Natural killer cell treated with Interleukin-12 subunit alpha and Interleukin-12 subunit beta and Interleukin-15 and Interleukin-18, amount 100 ng/mL, for 72 hours (primary cell): ENCODE data around the gene STN1. TPM values are rescaled to one million over a fixed set of nuclear protein-coding genes. Genes with fewer than 3 reads are reported as not detected.
A peak's percentile ranks its signal among the peaks of the same experiment; 100 is the strongest.

Experiments used
- ATAC-seq, 2 donors: fragments of 150-1000 bp; cut with Tn5 transposase in 1 of 2; sonication (Bioruptor Pico), chemical (Tn5 transposase) in 1 of 2; 2 replicates each; pipeline ENCODE4 v1.10.0; 2021
- DNase-seq: peaks from one replicate; pipeline ENCODE4 v3.0.0; 2022; ENCODE audit warnings: low spot score
- H3K27ac Mint-ChIP-seq, 2 donors: 1 replicate in 1 of 2; 2 replicates in 1 of 2; pipeline ENCODE4 v1.8.0; 2022; ENCODE audit warnings: mixed read lengths in 2 of 2, mild to moderate bottlenecking in 1 of 2, moderate library complexity in 1 of 2
- H3K27me3 Mint-ChIP-seq, 2 donors: 1 replicate in 1 of 2; 2 replicates in 1 of 2; pipeline ENCODE4 v1.8.0; 2022; ENCODE audit warnings: mixed read lengths in 2 of 2
- H3K36me3 Mint-ChIP-seq: one replicate; pipeline ENCODE4 v1.8.0; 2022; ENCODE audit warnings: mixed read lengths
- H3K4me1 Mint-ChIP-seq, 2 donors: 1 replicate in 1 of 2; 2 replicates in 1 of 2; pipeline ENCODE4 v1.8.0; 2022; ENCODE audit warnings: low read depth in 2 of 2, mixed read lengths in 2 of 2, mild to moderate bottlenecking in 1 of 2
- H3K4me3 Mint-ChIP-seq: one replicate; pipeline ENCODE4 v1.8.0; 2022; ENCODE audit warnings: mixed read lengths
- H3K9me3 Mint-ChIP-seq: 2 replicates; pipeline ENCODE4 v1.8.0; 2022; ENCODE audit warnings: mixed read lengths
- total RNA-seq, 2 donors: library from RNA; stranded (reverse); gene quantifications; one replicate each; pipeline ENCODE4 v1.2.3, GENCODE V29; 2022

Gene STN1
- total RNA-seq, 2 donors from 2014 or later, result 11.4 to 14.5 TPM

DNA sequence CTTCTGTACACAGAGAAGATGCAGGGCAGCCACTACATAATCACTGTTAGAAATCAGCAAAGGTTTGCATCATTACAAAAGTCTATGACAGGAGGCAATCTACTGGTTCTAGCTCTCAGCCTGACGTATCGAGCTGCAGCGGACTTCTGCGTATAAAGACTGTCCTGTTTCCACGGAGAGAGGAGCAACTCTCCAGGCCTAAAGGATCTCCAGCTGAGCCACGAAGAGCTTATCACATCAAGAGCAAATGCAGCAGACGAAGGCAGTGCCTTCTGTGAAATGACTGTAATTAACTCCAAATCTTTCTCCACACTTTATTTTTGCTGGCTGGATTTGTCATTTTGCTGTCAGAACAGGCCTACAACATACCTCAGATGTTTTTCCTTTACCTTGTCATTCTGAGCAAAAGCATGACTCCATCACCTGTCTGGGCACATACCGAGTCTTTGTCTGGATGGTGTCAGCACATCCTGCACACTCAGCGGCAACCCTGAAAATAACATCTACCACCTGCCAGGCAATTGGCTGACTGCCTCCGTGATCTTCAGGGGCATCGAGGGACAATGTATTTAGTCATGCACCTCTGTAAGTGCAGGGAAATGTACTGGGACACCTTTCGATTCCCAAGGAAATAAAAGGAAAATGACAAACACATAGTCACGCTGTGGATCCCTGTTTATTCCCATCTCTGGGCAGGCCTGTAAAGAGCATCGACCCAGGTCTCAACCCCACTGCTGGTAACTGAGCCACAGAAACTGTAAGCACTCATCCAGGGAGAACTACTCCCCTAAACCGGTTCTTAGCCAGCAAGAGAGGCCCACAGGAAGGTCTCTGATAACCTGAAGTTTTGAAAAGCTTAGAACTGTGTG, 36.3 kb downstream of the STN1 start:
- DNase-seq, result no peak
- no peaks in the 10 kb centered on the region for H3K9me3 Mint-ChIP-seq
- no peak overlapping the region for H3K4me3 Mint-ChIP-seq
- peaks cover 10% of the 10 kb centered on the region for H3K36me3 Mint-ChIP-seq
- H3K27me3 Mint-ChIP-seq, result no peaks in the 10 kb centered on the region
- no peak overlapping the region for H3K27ac Mint-ChIP-seq
- no peak for ATAC-seq
- peaks cover 0 to 3% of the 10 kb centered on the region in 2 donors for H3K4me1 Mint-ChIP-seq

DNA sequence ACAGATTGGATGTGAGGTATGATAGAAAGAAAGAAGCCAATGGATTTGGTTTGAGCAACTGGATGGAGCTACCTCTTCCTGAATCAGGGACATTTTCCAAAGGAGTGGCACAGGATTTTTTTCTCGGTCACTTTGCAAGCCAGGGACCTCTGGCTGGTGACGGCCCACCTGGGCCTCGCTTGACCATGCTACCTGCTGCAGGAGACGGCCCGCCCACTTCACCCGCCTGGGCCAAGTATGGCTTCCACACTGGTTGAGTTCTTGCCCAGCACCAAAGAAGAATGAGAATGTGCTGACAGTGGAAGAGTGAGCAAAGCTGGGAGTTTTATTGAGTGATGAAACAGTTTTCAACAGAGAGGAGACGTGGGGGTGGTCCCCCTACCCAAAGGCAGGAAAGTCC, 38.2 kb downstream of the STN1 start:
- no peaks in the 10 kb centered on the region for H3K9me3 Mint-ChIP-seq
- peaks cover 0 to 3% of the 10 kb centered on the region in 2 donors for H3K4me1 Mint-ChIP-seq
- no peak for ATAC-seq
- H3K27me3 Mint-ChIP-seq, result no peaks in the 10 kb centered on the region
- H3K27ac Mint-ChIP-seq, result no peak overlapping the region
- DNase-seq, result no peak
- peaks cover 10% of the 10 kb centered on the region for H3K36me3 Mint-ChIP-seq
- no peak overlapping the region for H3K4me3 Mint-ChIP-seq

DNA sequence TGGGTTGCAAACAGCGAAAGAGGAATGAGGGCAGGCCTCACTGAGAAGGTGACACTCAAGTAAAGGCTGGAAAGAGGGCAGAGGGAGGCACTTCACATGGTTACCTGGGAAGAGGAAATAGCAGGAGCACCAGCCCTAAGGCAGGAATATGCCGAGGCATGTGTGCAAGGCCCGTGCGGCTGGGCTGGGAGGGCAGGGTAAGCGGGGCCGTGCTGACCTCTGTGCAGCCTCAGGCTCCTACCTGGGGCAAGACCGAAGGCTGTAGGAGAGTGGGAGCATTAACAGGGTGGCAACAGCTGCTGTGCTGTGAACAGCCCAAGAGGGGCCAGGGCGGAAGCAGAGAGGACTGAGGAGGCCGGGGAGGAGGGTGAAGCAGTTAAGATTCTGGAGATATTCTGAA, 38.6 kb downstream of the STN1 start:
- DNase-seq (no peak), ATAC-seq (no peak)
- H3K36me3 Mint-ChIP-seq, result peaks cover 10% of the 10 kb centered on the region
- H3K27ac Mint-ChIP-seq, result peak overlapping the region in 1 of 2 donors; percentile 2
- no peaks in the 10 kb centered on the region for H3K9me3 Mint-ChIP-seq
- peaks cover 0 to 3% of the 10 kb centered on the region in 2 donors for H3K4me1 Mint-ChIP-seq
- H3K27me3 Mint-ChIP-seq, result no peaks in the 10 kb centered on the region
- no peak overlapping the region for H3K4me3 Mint-ChIP-seq

DNA sequence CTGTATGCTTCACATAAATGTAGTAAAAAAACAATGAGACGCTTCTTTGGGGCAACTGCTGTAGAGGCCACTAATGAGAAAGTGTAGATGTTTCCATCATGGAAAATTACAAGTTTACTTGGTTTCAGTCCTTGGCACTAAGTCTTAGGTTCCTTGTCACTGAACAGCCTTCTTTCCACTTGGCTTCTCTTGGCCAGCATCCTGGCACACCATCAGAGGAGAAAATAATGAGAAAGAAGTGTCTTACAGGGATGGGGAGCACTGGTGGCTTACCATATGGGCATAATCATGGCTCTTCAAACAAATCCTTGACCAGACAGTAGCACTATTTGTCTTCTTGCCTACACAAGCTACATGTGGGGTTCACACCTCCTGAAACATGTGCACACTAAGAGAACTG, 40.1 kb downstream of the STN1 start:
- Mint-ChIP-seq H3K27ac (peak overlapping the region in 1 of 2 donors; percentile 2), H3K4me1 (peaks cover 0 to 3% of the 10 kb centered on the region in 2 donors), H3K4me3 (no peak overlapping the region), H3K36me3 (peaks cover 10% of the 10 kb centered on the region), H3K27me3 (no peaks in the 10 kb centered on the region), H3K9me3 (no peaks in the 10 kb centered on the region)
- DNase-seq (no peak), ATAC-seq (no peak)

DNA sequence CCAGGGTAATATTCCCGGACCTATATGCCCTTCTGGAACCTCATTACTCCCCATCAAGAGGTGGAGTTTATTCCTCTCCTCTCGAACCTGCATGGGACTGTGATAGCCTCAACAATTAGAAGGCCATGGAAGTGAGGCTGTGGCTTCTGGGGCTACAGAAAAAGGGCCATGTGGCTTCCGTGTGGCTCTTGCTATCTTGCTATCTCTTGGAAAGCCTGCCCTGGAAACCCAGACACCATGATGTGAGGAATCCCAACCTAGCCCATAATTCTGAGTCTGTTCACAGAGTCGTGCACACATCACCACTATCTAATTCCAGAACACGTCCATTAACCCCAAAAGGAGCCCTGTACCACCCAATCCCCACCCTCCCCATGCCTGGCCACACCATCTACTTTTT, 41.8 kb downstream of the STN1 start:
- no peak for ATAC-seq
- H3K27ac Mint-ChIP-seq, result no peak overlapping the region
- H3K36me3 Mint-ChIP-seq, result peaks cover 10% of the 10 kb centered on the region
- H3K9me3 Mint-ChIP-seq, result no peaks in the 10 kb centered on the region
- peaks cover 0 to 3% of the 10 kb centered on the region in 2 donors for H3K4me1 Mint-ChIP-seq
- DNase-seq, result no peak
- no peaks in the 10 kb centered on the region for H3K27me3 Mint-ChIP-seq
- no peak overlapping the region for H3K4me3 Mint-ChIP-seq

DNA sequence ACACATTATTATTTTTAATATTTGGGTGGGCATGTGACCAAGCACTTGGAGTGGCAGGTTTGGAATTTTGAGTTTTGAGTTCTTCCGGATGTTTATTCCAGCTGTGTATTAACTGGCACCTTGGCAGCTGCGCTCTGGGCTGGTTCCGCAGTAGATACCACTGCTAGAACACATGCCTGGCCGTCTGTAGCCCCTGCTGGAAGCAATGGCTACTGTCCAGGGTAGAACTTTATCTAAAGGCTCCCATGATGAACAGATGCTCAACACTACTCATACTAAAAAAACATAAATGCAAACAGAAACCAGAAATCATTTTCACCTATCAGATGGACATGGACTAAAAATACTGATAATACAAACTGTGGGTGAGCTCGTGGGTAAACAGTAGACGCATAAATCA, 43.3 kb downstream of the STN1 start:
- Mint-ChIP-seq H3K27ac (no peak overlapping the region), H3K4me3 (no peak overlapping the region), H3K36me3 (peaks cover 10% of the 10 kb centered on the region), H3K4me1 (peaks cover 0 to 3% of the 10 kb centered on the region in 2 donors), H3K27me3 (no peaks in the 10 kb centered on the region), H3K9me3 (no peaks in the 10 kb centered on the region)
- ATAC-seq (no peak), DNase-seq (no peak)

DNA sequence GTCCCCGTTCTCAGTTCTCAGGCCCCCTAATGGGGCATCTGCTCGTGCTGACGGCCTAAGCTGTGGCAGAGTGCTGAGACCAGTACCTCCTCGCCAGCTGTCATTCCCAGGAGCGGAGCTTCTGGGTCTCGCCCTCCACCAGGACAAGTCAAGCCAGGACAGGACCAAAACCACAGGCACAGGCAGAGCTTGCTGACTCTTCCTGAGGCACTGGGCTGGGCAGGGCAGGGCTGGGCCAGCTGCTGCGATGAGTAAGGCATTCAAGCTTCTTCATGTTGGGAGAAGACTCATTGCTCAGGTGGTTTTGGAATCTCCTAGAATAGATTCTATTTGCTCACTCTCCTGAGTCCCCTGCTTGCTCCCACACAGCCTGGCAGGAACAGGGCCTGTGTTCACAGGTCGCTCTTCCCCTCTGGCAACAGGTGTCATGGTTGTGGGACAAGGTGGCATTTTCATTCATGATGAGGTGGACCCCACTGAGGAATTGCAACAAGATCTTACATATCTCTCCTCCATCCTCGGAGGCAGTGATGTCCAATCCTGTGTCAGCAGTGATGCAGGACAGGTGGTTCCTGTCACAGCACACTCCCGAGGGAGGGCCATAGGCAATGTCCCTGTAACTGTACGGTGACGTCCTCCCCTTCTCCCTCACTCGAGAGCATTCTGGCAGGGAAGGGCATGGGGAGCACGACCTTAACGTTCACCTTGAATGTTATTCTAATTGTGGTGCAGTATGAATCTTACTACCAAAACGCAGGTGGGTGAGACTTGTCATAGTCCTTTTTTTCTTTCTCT, 45.6 kb downstream of the STN1 start:
- ATAC-seq (no peak), DNase-seq (no peak)
- Mint-ChIP-seq H3K4me1 (no peaks in the 10 kb centered on the region), H3K27me3 (no peaks in the 10 kb centered on the region), H3K9me3 (no peaks in the 10 kb centered on the region), H3K4me3 (no peak overlapping the region), H3K27ac (no peak overlapping the region), H3K36me3 (no peaks in the 10 kb centered on the region)

DNA sequence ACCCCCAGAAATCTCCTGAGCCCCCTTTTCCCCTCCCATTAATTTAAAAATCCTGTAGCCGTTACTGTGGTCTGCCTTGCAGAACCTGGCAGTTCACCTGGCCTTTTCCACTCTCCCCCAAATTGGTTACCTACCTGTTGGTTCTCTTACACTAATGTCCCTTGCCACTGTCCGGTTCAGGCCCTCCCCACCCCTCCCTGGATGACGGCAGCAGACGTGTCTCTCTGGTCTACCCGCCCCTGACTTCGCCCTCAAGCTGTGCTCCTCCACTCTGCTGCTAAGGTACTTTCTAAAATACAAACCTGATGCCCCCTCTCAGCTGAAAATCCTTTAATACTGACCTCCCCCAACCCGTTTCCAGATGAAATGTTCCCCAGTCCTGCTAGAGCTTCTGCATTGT, 47.0 kb downstream of the STN1 start:
- Mint-ChIP-seq H3K27me3 (no peaks in the 10 kb centered on the region), H3K27ac (no peak overlapping the region), H3K9me3 (no peaks in the 10 kb centered on the region), H3K4me3 (no peak overlapping the region), H3K4me1 (no peaks in the 10 kb centered on the region), H3K36me3 (no peaks in the 10 kb centered on the region)
- no peak for ATAC-seq
- DNase-seq, result no peak

DNA sequence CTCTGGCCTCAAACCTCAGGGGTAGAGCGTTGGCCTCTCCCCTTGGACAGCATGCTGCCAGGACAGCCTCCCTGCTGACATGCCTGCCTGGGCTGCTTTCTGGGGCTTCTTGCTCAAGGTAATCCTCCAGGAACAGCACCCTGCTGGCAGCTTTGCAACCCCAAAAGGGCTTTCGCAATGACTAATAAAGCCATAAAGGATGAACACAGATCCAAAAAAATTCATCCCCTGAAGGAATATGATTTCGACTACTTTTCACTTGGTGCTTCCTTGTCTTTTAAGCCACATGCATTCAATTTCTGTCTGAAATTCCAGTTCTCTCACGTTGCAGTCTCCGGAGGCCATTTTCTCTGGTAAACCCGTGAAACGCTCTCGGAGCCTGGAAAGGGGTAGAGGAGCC, 47.5 kb downstream of the STN1 start:
- no peak for ATAC-seq
- Mint-ChIP-seq H3K9me3 (no peaks in the 10 kb centered on the region), H3K27ac (no peak overlapping the region)

DNA sequence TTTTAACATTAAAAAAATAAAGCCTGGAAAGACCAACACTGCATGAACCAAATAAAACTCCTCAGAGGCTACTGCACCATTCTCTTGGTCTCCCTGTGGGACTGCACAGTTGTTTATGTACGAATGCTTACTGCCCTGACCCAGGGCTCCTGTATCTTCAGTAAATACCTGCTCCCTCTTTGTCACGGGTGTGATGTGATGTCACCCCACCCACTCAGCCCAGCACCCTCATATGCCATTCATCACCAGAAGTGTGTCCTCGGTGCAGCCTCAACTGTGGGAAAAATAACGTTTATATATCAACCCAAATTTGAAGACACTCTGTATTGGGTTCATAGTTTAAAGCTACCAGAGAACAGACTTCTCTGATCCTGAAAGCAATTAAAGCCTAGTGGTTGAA, 48.6 kb downstream of the STN1 start:
- no peak overlapping the region for H3K4me3 Mint-ChIP-seq
- peaks cover 6% of the 10 kb centered on the region for H3K36me3 Mint-ChIP-seq
- no peak for DNase-seq
- H3K4me1 Mint-ChIP-seq, result no peaks in the 10 kb centered on the region
- H3K27ac Mint-ChIP-seq, result no peak overlapping the region
- H3K9me3 Mint-ChIP-seq, result no peaks in the 10 kb centered on the region
- ATAC-seq, result no peak
- H3K27me3 Mint-ChIP-seq, result no peaks in the 10 kb centered on the region

More for the DNA sequence above, 47.5 kb downstream of the STN1 start:
- no peaks in the 10 kb centered on the region for H3K27me3 Mint-ChIP-seq
- H3K4me1 Mint-ChIP-seq, result no peaks in the 10 kb centered on the region
- H3K4me3 Mint-ChIP-seq, result no peak overlapping the region
- H3K36me3 Mint-ChIP-seq, result no peaks in the 10 kb centered on the region
- DNase-seq, result no peak

DNA sequence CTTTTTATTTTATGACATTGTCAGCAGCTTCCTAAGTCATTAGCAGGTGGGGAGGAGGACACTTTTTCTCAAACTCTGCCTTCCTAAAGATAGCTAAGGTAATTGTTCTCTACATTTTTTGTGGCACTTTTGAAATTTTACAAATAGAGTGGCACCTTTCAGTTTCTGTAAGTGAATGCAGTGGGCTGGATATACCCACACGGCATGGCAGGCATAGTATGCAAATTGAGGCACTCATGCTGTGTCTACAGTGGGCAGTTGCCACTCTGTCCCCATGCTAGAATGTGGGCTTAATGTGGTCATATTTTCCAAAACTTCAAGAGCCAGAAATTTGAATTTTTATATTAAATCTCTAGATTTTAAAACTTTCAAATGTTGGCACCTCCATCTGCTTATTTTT, 49.8 kb downstream of the STN1 start:
- H3K9me3 Mint-ChIP-seq, result no peaks in the 10 kb centered on the region
- DNase-seq (no peak), ATAC-seq (no peak)
- no peak overlapping the region for H3K4me3 Mint-ChIP-seq
- H3K36me3 Mint-ChIP-seq, result peaks cover 12% of the 10 kb centered on the region
- H3K4me1 Mint-ChIP-seq, result no peaks in the 10 kb centered on the region
- H3K27ac Mint-ChIP-seq, result no peak overlapping the region
- no peaks in the 10 kb centered on the region for H3K27me3 Mint-ChIP-seq

DNA sequence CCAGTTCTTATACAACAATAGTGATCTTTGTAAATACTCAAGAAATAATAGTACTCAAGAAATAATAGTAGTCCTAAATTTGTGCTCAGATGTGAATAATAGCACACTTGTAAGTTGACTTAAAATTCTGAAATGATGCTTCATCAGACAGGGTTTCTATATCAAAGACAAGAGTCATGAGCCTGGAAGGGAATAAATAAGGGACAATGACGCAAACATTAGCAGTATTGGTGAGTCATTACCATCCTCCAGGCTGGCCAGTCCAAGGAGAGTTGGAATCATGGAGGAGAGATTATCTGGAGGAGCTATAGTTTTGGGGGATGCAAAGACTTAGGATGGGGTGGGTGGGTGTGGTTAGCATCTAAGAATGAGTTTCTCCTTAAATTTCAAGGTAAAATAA, 56.5 kb downstream of the STN1 start:
- H3K4me3 Mint-ChIP-seq, result no peak overlapping the region
- H3K27ac Mint-ChIP-seq, result no peak overlapping the region
- peaks cover 4 to 6% of the 10 kb centered on the region in 2 donors for H3K27me3 Mint-ChIP-seq

DNA sequence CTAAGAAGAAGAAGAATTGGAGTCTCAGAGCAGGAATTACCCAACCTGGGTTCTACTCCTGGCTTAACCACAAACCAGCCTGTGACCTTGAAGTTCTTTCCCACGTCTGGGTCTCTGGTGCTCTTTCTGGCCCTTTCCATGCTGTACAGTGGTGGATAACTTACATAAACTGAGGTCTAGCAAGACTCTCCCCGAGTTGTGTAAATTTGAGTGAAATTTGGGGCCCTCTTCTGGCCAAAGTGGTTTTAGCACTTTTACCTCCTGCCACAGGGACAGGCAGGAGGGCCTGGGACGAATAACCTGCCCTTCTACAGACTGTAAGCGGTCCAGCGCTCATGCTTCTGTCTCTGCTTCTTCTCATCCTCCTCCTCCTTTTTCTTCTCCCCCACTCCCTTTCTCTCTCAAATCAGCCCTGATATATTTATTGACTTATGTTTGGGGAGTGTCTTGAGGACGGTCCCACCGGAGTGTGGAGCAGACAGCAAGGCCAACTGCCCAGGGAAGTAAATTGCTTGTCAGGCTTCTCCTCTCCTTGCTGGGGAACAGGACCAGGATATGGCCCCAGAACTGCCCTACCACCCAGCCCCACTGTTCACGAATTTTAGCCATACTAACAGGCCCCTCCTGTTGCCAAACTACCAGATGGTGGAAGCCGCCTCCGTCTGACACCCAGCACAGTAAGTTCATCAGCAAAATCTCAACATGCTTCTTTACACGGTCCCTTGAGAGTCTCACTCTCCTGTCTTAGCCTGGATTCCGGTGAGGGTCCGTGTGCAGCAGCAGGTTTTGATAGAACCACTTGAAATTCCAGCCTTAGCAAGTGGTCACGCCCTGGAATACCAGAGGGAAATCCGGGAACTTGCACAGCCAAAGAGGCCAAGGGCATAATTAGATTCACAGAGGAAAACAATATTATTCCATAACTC, 58.6 kb downstream of the STN1 start:
- H3K27me3 Mint-ChIP-seq, result peaks cover 15 to 16% of the 10 kb centered on the region in 2 donors
- DNase-seq (no peak), ATAC-seq (peak; percentile 44 to 48)
- H3K4me3 Mint-ChIP-seq, result no peak overlapping the region
- peaks cover 4 to 7% of the 10 kb centered on the region in 2 donors for H3K4me1 Mint-ChIP-seq
- H3K27ac Mint-ChIP-seq, result no peak overlapping the region
- H3K36me3 Mint-ChIP-seq, result peaks cover 6% of the 10 kb centered on the region
- no peaks in the 10 kb centered on the region for H3K9me3 Mint-ChIP-seq

More for the DNA sequence above, 56.5 kb downstream of the STN1 start:
- Mint-ChIP-seq H3K4me1 (peaks cover 0 to under 1% of the 10 kb centered on the region in 2 donors), H3K9me3 (no peaks in the 10 kb centered on the region), H3K36me3 (peaks cover 12% of the 10 kb centered on the region)
- ATAC-seq, result no peak
- DNase-seq, result no peak
